GM21390 (cell line): ENCODE data around the gene ROPN1.

Experiments used
- ATAC-seq: cut with Tn5 transposase; IDR thresholded peaks from one replicate; pipeline ENCODE4 v1.9.1; 2021; ENCODE audit not compliant: unreplicated experiment

Gene ROPN1

GRCh38 chr3:123951522-123952447, 40.1 kb downstream of the ROPN1 start:
- ATAC-seq, result no peak

- ATAC-seq, result no peak
These were observed 42.3 kb downstream of the ROPN1 start for GRCh38 chr3:123949641-123950040.

GRCh38 chr3:123948449-123948848, 43.5 kb downstream of the ROPN1 start:
- ATAC-seq, result no peak

GRCh38 chr3:123947482-123947881, 44.4 kb downstream of the ROPN1 start:
- ATAC-seq, result no peak

- no peak for ATAC-seq
These were observed 50.4 kb downstream of the ROPN1 start for GRCh38 chr3:123941542-123941941.

GRCh38 chr3:123941121-123941520, 50.8 kb downstream of the ROPN1 start:
- no peak for ATAC-seq

GRCh38 chr3:123939706-123940105, 52.2 kb downstream of the ROPN1 start:
- no peak for ATAC-seq

- no peak for ATAC-seq
These were observed 55.5 kb downstream of the ROPN1 start for GRCh38 chr3:123936400-123936799.

- ATAC-seq, result no peak
These were observed 56.1 kb downstream of the ROPN1 start for GRCh38 chr3:123935830-123936229.

- ATAC-seq, result no peak
These were observed 57.7 kb downstream of the ROPN1 start for GRCh38 chr3:123934250-123934649.

GRCh38 chr3:123930445-123930844, 61.5 kb downstream of the ROPN1 start:
- ATAC-seq, result no peak

GRCh38 chr3:123929325-123929724, 62.6 kb downstream of the ROPN1 start:
- ATAC-seq, result no peak

- no peak for ATAC-seq
These were observed 65.5 kb downstream of the ROPN1 start for GRCh38 chr3:123926396-123926795.

GRCh38 chr3:123920868-123921267, 71.1 kb downstream of the ROPN1 start:
- ATAC-seq, result no peak

GRCh38 chr3:123920383-123920782, 71.5 kb downstream of the ROPN1 start:
- no peak for ATAC-seq

- no peak for ATAC-seq
These were observed 72.6 kb downstream of the ROPN1 start for GRCh38 chr3:123919353-123919752.
